IMR-90 (cell line): ENCODE results near the gene HUNK. TPM values are rescaled to one million over a fixed set of nuclear protein-coding genes. Genes with fewer than 3 reads are reported as not detected.
A peak's percentile ranks its signal among the peaks of the same experiment; 100 is the strongest.

ENCODE experiments used
- ATAC-seq: fragments of 200-7000 bp; cut with Tn5 transposase; 2 replicates; pipeline ENCODE4 v1.9.1; 2020; ENCODE audit warnings: low read depth, mild to moderate bottlenecking, moderate library complexity
- BruUV-seq: library from RNA; stranded (reverse); fragments of 400-500 nt; replicated peaks from 2 replicates; lab custom pipeline; 2021; lab: Mats Ljungman, UMichigan
- CTCF ChIA-PET: fragments of 300-600 bp; formaldehyde crosslinking; extraction: SDS; loops from one replicate; lab custom pipeline; 2021; ENCODE audit warnings: antibody characterized with exemption; lab: Yijun Ruan, JAX
- POLR2A ChIA-PET: fragments of 300-600 bp; sonication (Branson Sonifier 250); formaldehyde crosslinking; loops from one replicate; lab custom pipeline; 2022; ENCODE audit warnings: antibody characterized with exemption; ENCODE audit not compliant: unreplicated experiment; lab: Charles Lee
- DNase-seq: peaks from one replicate; pipeline ENCODE4 v3.0.0; 2013
- H2AFZ ChIP-seq: replicated peaks from 2 replicates; pipeline ENCODE3; 2013; ENCODE audit warnings: low read length, mild to moderate bottlenecking; ENCODE audit not compliant: poor library complexity
- H2AK5ac ChIP-seq: 2 replicates; pipeline ENCODE4 v1.6.1; 2013; ENCODE audit warnings: low read depth, low read length, inconsistent platforms
- H2AK9ac ChIP-seq: replicated peaks from 2 replicates; pipeline ENCODE3; 2013; ENCODE audit warnings: mild to moderate bottlenecking, low read depth, low read length, moderate library complexity; ENCODE audit not compliant: poor library complexity
- H2BK120ac ChIP-seq: 2 replicates; pipeline ENCODE4 v1.6.1; 2013; ENCODE audit warnings: low read depth, low read length, inconsistent platforms
- H2BK15ac ChIP-seq: 3 replicates; pipeline ENCODE4 v1.6.1; 2013; ENCODE audit warnings: low read depth, low read length, inconsistent platforms
- H2BK20ac ChIP-seq: 2 replicates; pipeline ENCODE4 v1.6.1; 2013; ENCODE audit warnings: low read depth, mild to moderate bottlenecking, inconsistent platforms, low read length, moderate library complexity
- H2BK5ac ChIP-seq: 2 replicates; pipeline ENCODE4 v1.6.1; 2013; ENCODE audit warnings: mild to moderate bottlenecking, low read depth, low read length, inconsistent platforms; ENCODE audit not compliant: poor library complexity, severe bottlenecking
- H3K14ac ChIP-seq: replicated peaks from 2 replicates; pipeline ENCODE4 v1.6.1; 2013; ENCODE audit warnings: low read depth, low read length, inconsistent platforms
- H3K18ac ChIP-seq: 2 replicates; pipeline ENCODE4 v1.6.1; 2013; ENCODE audit warnings: low read depth, low read length, control low read depth
- H3K23ac ChIP-seq: 2 replicates; pipeline ENCODE4 v1.6.1; 2013; ENCODE audit warnings: low read depth, low read length, inconsistent platforms
- H3K27ac ChIP-seq: 2 replicates; pipeline ENCODE4 v1.5.1; 2013; ENCODE audit warnings: mild to moderate bottlenecking, control low read depth, low read length; ENCODE audit not compliant: insufficient read depth
- H3K27me3 ChIP-seq: 2 replicates; pipeline ENCODE4 v1.6.1; 2013; ENCODE audit warnings: low read length; ENCODE audit not compliant: control insufficient read depth, insufficient read depth
- H3K36me3 ChIP-seq: 2 replicates; pipeline ENCODE4 v1.6.1; 2013; ENCODE audit warnings: low read length, mixed read lengths; ENCODE audit not compliant: control insufficient read depth, insufficient read depth
- H3K4ac ChIP-seq: 2 replicates; pipeline ENCODE4 v1.6.1; 2013; ENCODE audit warnings: low read depth, low read length, inconsistent platforms
- H3K4me1 ChIP-seq: 2 replicates; pipeline ENCODE4 v1.6.1; 2013; ENCODE audit warnings: low read length, mixed read lengths; ENCODE audit not compliant: control insufficient read depth, insufficient read depth
- H3K4me2 ChIP-seq: 2 replicates; pipeline ENCODE4 v1.6.1; 2013; ENCODE audit warnings: low read depth, mild to moderate bottlenecking, control low read depth, low read length, moderate library complexity
- H3K4me3 ChIP-seq: 2 replicates; pipeline ENCODE4 v1.5.1; 2013; ENCODE audit warnings: low read depth, mild to moderate bottlenecking, control low read depth, low read length, moderate library complexity; ENCODE audit not compliant: insufficient read depth
- H3K56ac ChIP-seq: 2 replicates; pipeline ENCODE4 v1.6.1; 2013; ENCODE audit warnings: low read length, inconsistent platforms; ENCODE audit not compliant: insufficient read depth; ENCODE audit errors: extremely low read depth
- H3K79me1 ChIP-seq, 2 experiments: 2 replicates each; pipeline ENCODE4 v1.6.1; 2013; ENCODE audit warnings: low read length in 2 of 2, inconsistent platforms in 1 of 2, low read depth in 1 of 2
- H3K9ac ChIP-seq: 2 replicates; pipeline ENCODE4 v1.6.1; 2013; ENCODE audit warnings: low read depth, low read length, control low read depth
- H3K9me1 ChIP-seq: 2 replicates; pipeline ENCODE4 v1.6.1; 2013; ENCODE audit warnings: low read length, inconsistent platforms; ENCODE audit not compliant: insufficient read depth
- H3K9me3 ChIP-seq: 2 replicates; pipeline ENCODE4 v1.6.1; 2013; ENCODE audit warnings: low read length; ENCODE audit not compliant: control insufficient read depth, insufficient read depth
- H4K20me1 ChIP-seq: 2 replicates; pipeline ENCODE4 v1.6.1; 2013; ENCODE audit warnings: low read length, inconsistent platforms; ENCODE audit not compliant: insufficient read depth
- H4K5ac ChIP-seq: 2 replicates; pipeline ENCODE4 v1.6.1; 2013; ENCODE audit warnings: mild to moderate bottlenecking, low read depth, low read length, control low read depth
- H4K8ac ChIP-seq, 2 experiments: 2 replicates each; pipeline ENCODE4 v1.6.1; 2013; ENCODE audit warnings: low read depth in 2 of 2, low read length in 2 of 2, control low read depth in 1 of 2, inconsistent platforms in 1 of 2
- H4K91ac ChIP-seq: 2 replicates; pipeline ENCODE4 v1.6.1; 2013; ENCODE audit warnings: low read depth, low read length, inconsistent platforms; ENCODE audit not compliant: insufficient read depth
- BHLHE40 ChIP-seq: fragments of 150-350 bp; IDR thresholded peaks from 2 replicates; pipeline ENCODE4 v1.6.1; 2016; ENCODE audit warnings: mild to moderate bottlenecking, low read depth, low read length
- SMC3 ChIP-seq: fragments of 150-350 bp; IDR thresholded peaks from 2 replicates; pipeline ENCODE4 v1.6.1; 2016; ENCODE audit warnings: low read depth, mild to moderate bottlenecking, antibody characterized with exemption, low read length, moderate library complexity
- WGBS, 2 experiments: methylation state at CpG; one replicate each; pipeline versions ENCODE4 v1.1.5 to v1.1.7; 2013; ENCODE audit warnings: missing lambda C conversion rate in 2 of 2; ENCODE audit not compliant: insufficient read length in 1 of 2; ENCODE audit errors: extremely low coverage in 2 of 2; 5-methylcytosine and 5-hydroxymethylcytosine counted together
- dilution Hi-C: fragments of 300-500 bp; cut with HindIII; formaldehyde crosslinking; loops from one replicate; pipeline ENCODE4 v1.14.3; 2018; ENCODE audit warnings: low sequenced_read_pairs; ENCODE audit not compliant: unreplicated experiment
- in situ Hi-C: fragments of 300-500 bp; cut with MboI; formaldehyde crosslinking; loops from 3 replicates; pipeline ENCODE4 v1.14.3; 2019; ENCODE audit warnings: low sequenced_read_pairs, inconsistent platforms, mixed read lengths
- intact Hi-C: fragments of 100-400 bp; cut with micrococcal nuclease; formaldehyde crosslinking; loops from 2 replicates; pipeline ENCODE4 v1.10.0; 2022
- polyA plus RNA-seq, 3 experiments: library from polyadenylated mRNA; depleted of rRNA; stranded (reverse); fragments of >200 nt; gene quantifications; 2 replicates each; pipeline ENCODE4 v1.2.3, GENCODE V29; 2012; ENCODE audit warnings: low replicate concordance in 1 of 3
- total RNA-seq: library from RNA; depleted of rRNA; stranded (reverse); fragments of >200 nt; gene quantifications from 2 replicates; pipeline ENCODE4 v1.2.3, GENCODE V29; 2012

Gene HUNK
- total and polyA plus RNA-seq, 2 of the 4 experiments (the other 2 are of a cell fraction): 1.0 to 2.0 TPM

DNA sequence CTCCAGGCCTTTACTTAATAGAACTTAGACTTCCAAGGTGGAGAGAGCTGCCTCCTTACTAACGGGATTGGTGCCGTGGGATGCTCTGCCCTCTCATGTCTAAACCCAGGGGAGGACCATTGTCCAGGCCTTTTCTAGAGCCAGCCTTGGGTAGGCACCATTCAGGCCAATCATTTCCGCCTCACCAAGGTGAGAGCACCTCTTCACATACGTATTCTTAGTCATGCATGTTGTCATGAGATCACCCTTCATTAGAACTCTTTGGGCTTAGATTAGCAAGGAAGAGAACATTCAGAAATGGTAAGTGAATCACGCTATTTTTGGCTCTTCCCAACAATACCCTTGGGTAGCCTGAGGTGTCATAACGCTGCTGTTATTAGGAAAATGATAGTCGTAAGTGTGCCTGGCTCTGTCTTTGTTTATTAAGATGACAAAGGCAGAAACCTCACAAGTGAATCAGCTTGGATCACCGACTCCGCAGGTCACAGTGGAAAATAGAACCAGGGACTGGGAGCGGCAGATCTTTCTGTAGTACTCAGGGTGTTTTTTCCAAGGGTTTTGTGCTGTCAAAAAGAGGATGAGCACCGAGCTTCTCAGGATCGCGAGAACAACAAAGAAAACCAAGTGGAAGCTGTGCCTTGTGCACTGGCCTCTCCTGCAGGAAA, 55.0 kb downstream of the HUNK start:
- H3K79me1 ChIP-seq: peaks cover 3 to 4% of the 10 kb centered on the region in 2 experiments; a peak in 1 of 4 replicates
- no TSS peak for BruUV-seq
- H2BK120ac ChIP-seq: no peak overlapping the region
- H3K9me1 ChIP-seq: peaks cover 8% of the 10 kb centered on the region
- H3K4ac ChIP-seq: no peak overlapping the region
- H3K9ac ChIP-seq: no peak overlapping the region
- no peak overlapping the region for H3K4me3 ChIP-seq
- intact Hi-C loops: no loop called here
- H3K27me3 ChIP-seq: no peaks in the 10 kb centered on the region
- no peak overlapping the region; a peak in 1 of 4 replicates for H4K8ac ChIP-seq
- H3K23ac ChIP-seq: peak overlapping the region; percentile 50; the same call in 1 of the 2 replicates
- H2AFZ ChIP-seq: peak overlapping the region; percentile 11
- no peak overlapping the region for H4K91ac ChIP-seq
- ChIA-PET CTCF (no interaction called here), POLR2A (no interaction called here)
- 100% methylated on average over 1 of the region's 13 CpGs; no CpG with 5 or more reads in 1 of the 2 experiments for WGBS, 2 experiments
- in situ Hi-C loops: no loop called here
- DNase-seq (peak; percentile 25), ATAC-seq (no peak)
- no peaks in the 10 kb centered on the region for H3K9me3 ChIP-seq
- dilution Hi-C loops: no loop called here
- no peak overlapping the region for H4K5ac ChIP-seq
- H3K36me3 ChIP-seq: peaks cover 2% of the 10 kb centered on the region; the same call in 1 of the 2 replicates
- H3K56ac ChIP-seq: no peak overlapping the region
- H2BK20ac ChIP-seq: no peak overlapping the region
- peak overlapping the region; percentile 34 for H3K4me2 ChIP-seq
- no peak overlapping the region for H2AK9ac ChIP-seq
- H3K4me1 ChIP-seq: peaks cover 8% of the 10 kb centered on the region
- H4K20me1 ChIP-seq: no peaks in the 10 kb centered on the region
- H3K18ac ChIP-seq: no peak overlapping the region
- H2AK5ac ChIP-seq: peak overlapping the region; percentile 1; the same call in 1 of the 2 replicates
- no peak overlapping the region for H2BK5ac ChIP-seq
- H3K27ac ChIP-seq: no peak overlapping the region
- TF ChIP-seq BHLHE40: peak; percentile 60
- TF ChIP-seq SMC3: no peak
- no peak overlapping the region for H2BK15ac ChIP-seq
- peak overlapping the region; percentile 1; the same call in 1 of the 2 replicates for H3K14ac ChIP-seq
